Hematopoietic multipotent progenitor cell treated with erythropoietin and hydrocortisone succinate and interleukin-3 and kit ligand, for 4 days (in vitro differentiated cells): ENCODE data around the gene MKRN3.

ENCODE experiments used
- DNase-seq: peaks from one replicate; pipeline ENCODE4 v3.0.0-alpha.2; 2015

Gene MKRN3

DNA sequence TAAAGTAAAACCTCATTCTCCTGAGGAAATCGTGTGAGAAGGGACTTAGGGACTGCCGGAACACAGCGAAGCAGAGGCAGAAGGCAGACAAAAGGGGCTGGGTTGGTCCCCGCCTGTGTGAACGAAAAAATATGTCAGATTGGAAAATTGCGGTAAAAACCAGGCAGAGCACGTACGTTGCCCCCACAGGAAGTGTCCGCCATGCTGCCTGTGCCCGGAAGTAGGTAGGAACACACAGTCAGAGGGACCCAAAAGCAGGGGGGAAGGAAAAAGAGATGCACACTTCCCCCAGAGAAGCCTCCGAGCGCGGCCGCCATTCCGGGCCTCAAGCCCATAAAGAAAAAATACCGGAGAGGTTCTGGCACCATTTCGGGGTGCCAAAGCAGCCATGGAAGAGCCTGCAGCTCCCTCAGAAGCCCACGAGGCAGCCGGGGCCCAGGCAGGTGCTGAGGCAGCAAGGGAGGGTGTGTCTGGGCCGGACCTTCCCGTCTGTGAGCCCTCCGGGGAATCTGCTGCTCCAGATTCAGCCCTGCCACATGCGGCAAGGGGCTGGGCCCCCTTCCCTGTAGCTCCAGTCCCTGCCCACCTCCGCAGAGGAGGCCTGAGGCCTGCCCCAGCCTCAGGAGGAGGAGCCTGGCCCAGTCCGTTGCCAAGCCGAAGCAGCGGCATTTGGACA is at the start of gene MKRN3:
TSS of gene MKRN3 (plus strand) at position 280 of the 676 bp plus-strand sequence. CDS start at position 389, 109 bp downstream.
- DNase-seq: peak; percentile 21

DNA sequence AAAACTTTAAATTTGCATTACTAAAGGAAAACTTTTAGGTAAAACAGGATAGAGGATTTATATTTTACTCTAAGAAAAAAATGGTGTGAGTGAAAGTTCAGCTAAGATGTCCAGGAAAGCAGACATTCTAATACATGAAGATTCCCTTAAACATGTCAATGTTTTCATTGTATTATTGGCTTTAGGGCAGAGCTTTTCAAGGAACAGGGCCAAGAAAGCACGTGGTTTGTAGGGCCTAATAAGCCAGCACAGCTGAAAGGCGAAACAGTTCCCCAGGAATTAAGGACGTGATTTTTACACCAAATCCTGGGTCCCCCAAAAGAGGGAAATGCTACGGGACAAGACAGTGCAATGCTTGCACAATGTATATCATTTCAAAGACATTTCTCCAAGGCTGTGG is 48.6 kb upstream of the MKRN3 start:
- DNase-seq: no peak

DNA sequence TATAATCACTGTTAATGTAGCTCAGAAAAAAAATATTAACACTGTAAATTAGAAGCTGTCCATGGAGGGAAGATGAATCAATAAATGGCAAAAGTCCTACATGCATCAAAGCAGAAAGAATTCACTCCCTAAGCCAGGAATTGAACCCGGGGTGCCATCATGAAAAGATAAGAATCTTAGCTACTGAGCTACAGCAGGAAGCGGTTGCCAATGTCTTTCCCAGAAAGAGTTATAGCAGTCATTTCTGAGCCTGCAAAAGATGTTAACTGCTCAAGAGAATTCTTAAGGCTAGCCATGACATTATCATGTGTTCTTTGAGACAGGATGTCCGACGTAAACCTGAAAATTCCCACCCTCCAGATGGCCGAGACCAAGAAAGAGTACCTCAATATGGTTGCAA is 47.4 kb upstream of the MKRN3 start:
- DNase-seq: no peak

DNA sequence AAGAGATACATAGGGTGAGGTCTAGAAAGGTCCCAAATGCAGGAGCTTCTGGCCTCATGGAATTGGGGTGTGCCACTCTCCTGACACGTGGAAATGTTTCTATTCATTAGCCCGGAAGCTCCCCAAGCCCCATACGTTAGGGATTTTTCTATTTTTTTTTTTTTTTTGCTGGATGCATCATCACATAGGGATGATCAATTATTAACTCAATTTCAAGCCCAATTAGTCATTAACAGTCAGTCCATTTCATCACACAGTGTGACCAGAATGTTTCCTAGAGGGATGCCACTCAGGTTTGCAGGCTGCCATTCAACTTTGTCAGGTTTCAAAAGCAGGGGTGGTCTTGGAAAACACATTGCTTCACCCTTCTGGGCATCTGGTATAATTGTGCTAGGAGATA is 40.7 kb upstream of the MKRN3 start:
- DNase-seq: no peak

DNA sequence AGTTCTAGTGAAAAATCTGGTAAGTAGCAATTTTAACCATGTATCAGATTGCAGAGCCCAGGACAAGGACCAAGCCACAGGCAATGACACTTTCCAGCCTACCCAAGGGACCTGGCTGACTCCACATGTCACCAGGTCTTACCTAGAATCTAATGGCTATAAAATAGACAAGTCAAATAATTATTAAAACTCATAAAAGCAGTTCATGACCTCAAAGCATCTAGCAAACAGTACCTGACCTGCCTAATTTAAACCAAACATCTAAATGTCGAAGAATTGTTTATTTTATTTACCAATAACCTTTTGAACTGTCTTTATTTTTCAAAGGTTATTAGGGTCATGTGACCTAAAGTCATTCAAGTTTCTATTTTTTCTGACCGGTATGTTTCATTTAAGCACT is 35.6 kb upstream of the MKRN3 start:
- no peak for DNase-seq

DNA sequence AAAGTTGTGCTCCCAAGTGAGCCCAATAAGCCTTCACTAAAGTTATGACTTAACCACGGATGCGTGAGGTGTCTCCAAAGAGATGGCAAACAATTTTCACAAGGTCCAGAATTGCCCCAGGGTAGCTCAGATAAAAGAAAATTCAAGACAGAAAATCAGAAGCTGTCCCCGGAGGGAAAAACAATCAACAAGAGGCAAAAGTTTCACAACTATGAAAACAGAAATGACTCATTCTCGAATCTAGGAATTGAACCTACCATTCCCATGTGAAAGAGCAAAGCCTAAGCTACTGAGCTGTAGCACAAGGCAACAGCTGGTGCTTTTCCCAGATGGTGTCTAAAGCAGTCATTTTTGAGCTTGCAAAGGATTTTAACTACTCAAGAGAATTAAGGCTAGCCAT is 33.5 kb upstream of the MKRN3 start:
- no peak for DNase-seq

DNA sequence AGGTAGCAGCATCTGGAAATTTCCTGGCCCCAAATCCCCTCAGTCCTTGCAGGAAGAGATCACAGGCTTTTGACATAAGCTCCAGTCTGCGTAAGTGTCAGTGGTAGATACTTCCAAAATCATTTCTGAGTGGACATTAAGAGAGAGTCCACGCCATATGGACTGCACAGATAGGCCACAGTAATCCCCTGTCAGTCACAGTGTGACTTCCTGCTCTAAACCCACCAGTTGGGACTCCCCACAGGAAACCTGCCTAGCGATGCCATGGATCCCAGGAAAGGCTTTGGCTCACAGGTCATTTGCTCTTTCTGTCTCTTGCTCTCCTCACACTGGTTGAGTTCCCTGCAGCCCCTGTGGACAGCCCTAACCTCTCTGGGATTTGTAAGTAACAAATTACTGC is 28.8 kb upstream of the MKRN3 start:
- no peak for DNase-seq

DNA sequence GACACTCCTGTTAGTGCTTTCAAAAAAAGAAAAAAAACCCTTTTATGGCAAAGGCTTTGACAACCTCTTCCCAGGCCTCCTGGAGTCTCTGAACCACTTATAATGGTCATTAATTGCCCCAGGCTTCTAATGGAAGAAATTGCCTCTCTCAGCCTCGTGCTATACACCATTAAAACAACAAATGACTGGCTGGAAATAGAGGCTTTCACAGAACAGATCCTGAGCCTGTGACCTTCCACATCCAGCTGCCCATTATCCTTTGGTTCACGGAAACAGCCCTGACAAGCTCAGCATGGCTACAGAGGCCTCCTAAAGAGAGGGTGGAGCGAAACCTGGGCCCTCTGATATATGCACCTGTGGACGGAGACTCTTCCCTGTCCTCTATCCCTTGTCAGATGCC is 26.8 kb upstream of the MKRN3 start:
- DNase-seq: no peak

DNA sequence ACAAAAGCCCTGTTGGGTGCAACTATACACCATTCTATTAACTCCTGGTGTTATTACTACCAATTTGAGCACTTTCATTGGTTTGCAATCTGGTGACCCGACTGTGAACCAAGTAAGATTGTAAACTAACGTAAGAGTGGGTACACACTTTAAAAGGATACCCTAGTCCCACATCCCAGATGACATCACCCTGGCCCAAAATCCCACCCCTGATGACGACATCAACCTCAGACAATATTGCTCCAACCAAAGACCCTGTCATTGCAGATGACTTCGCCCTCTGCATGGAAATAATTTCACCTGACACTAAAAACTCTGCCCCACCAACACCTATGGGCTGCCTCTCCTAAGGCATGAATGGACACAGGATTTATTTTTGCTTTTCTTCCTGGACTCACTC is 25.6 kb upstream of the MKRN3 start:
- no peak for DNase-seq

DNA sequence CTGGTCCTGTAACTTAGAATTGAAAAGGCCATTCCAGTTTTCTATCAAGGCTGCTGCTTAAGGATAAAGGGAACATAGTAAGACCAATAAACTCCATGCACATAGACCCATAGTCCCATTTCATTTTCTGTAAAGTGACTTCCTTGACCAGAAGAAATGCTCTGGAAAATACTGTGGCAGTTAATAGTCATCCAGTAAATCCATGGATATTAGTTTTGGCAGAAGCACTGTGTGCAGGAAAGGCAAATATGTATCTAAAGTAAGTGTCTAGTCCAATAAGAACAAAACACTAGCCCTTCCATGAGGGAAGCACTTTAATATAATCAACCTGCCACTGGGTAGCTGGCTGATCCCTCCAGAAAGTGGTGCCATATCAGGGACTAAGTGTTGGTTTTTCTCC is 19.3 kb upstream of the MKRN3 start:
- no peak for DNase-seq

DNA sequence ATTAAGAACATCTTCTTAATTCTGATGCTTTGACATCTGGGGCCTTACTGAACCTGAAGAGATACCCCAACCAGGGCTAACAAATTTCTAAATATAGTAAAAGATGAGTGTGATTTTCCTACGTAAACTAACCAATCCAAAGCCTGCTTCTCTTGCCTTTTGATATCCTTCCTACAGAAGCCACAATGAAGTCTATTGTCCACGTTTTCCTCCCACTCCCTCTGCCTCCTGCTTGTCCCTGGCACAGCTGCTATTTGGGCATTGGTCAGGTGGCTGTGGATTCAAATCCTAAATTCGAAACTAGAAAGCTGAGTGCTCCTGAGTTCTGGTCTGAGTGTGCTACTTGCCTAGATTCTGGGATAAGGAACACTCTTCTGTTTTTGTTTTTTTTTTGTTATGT is 17.4 kb upstream of the MKRN3 start:
- no peak for DNase-seq

DNA sequence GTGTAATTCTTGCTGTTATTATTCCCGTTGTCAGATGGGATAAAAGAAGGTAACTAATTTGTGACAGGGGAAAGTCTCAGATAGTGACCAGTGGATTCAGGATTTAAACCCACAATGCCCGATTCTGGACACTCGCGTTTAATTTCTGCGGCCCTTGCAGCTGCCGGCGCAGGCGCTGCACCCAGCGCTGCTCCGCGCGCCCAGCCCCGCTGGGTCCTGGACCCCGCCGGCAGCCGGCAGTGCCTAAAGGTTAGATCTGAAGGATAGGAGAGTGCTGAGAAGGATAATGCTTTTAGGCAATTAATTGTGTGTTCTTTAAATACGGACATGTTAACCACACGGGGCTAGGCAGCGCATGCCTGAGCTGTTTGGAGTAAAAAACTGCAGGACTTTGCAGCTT is 3.6 kb upstream of the MKRN3 start:
- DNase-seq: no peak

DNA sequence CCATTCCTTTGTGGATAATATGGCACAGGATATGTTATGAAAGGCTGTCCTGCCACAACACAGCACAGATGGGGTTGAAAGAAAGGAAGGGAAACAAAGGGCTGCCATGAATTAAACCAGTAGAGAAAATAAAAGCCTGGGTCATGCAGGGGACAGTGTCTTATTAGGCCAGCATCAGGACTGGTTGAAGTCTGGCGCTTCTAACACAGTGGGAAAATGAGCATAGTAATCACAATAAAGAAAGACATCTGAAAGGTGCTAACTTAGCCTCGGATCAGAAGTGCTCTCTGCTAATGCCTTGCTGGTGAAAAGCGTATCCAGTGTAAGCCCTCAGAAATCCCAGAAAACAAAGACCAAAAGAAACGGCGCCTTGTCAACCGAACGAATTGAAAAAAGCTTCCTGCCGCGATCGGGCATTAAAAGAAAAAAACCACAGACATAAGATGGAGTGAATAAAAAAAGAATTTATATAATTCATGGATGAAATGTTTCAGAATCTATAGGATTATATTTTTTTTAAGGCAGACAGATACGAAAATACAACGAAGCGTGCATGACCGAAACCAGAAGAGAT is 566 bp upstream of the MKRN3 start:
- no peak for DNase-seq

DNA sequence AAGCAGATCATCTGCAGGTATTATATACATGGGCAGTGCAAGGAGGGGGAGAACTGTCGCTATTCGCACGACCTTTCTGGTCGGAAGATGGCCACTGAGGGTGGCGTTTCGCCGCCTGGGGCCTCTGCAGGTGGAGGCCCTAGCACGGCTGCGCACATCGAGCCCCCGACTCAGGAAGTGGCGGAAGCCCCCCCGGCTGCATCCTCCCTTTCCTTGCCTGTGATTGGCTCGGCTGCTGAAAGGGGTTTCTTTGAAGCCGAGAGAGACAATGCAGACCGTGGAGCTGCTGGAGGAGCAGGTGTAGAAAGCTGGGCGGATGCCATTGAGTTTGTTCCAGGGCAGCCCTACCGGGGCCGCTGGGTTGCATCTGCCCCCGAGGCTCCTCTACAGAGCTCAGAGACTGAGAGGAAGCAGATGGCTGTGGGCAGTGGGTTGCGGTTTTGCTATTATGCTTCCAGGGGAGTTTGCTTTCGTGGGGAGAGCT is 639 bp downstream of the MKRN3 start:
- peak; percentile 16 for DNase-seq

DNA sequence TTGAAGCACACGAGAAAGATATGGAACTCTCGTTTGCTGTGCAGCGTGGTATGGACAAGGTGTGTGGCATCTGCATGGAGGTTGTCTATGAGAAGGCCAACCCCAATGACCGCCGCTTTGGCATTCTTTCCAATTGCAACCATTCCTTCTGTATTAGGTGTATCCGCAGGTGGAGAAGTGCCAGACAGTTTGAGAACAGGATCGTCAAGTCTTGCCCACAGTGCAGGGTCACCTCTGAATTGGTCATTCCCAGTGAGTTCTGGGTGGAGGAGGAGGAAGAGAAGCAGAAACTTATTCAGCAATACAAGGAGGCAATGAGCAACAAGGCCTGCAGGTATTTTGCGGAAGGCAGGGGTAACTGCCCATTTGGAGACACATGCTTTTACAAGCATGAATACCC is 1.2 kb downstream of the MKRN3 start:
- no peak for DNase-seq

DNA sequence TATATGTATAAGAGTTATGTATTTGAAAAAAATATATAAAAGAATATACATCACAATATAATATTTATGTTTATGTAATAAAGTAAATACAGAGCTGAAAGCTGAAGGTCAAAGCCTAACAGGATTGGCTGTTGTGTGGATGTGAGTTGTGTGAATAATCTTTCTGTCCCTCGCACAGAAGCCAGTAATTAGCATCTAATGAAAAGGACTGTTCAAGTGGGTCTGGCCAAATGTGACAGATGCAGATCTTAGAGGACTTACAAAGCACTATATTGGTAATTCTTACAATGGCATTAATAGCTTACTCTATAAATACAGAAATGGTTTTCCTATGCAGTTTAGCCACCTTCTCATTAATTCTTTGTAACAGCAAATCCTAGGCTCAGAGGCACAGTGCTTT is 2.4 kb downstream of the MKRN3 start:
- DNase-seq: no peak

DNA sequence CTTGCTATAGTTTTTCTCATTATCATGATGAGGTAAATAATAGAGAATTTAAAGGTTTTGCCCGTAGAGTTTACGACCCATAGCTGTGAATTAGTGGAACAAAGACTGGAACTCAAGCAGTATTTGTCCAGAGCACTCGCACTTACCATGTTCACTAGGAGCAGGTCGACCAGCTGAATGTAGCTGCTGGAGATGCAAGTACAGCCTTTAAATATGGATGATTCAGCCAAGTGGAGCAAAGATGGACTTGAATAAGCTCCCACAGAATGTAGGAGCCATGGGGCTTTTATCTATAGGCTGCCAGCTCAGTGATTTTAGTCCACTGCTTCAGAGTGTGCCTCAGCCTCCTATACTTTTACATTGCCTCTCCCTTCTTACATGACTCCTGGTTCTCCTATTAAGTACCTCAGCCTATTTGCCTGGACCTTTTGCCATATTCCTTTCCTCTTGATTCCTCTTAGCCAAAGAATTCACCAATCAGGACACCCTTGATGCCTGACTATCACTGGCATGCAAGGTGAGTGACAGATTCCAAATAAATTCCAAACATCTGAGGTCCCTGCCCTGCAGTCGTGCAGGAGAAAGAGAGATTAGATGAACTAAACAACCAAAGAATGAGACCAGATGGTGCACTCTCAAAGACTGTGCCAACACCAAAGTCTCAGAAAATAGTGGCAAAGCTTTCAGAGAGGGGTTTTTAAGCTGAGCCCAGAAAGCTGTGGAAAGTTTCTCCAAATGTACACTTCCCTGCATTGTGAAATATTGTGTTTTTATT is 3.9 kb downstream of the MKRN3 start:
- DNase-seq: no peak

DNA sequence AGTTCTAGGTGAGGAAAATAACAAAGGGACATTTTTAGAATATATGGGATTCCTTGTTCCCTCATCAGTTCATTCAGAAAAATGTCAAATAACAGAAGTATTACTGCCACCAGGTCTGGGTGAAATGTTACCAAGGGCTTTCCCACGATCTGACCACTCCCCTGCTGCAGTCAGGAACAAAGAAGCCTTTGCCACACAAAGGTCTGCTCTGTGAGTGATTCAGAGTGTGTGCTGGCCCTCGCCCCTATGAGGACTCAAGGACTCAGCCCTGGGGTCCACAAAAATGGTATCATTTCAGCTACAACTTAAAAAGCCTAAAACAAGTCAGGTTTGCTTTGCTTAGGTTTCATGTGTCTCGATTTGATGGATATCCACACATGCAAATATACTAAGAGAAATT is 5.0 kb downstream of the MKRN3 start:
- no peak for DNase-seq

DNA sequence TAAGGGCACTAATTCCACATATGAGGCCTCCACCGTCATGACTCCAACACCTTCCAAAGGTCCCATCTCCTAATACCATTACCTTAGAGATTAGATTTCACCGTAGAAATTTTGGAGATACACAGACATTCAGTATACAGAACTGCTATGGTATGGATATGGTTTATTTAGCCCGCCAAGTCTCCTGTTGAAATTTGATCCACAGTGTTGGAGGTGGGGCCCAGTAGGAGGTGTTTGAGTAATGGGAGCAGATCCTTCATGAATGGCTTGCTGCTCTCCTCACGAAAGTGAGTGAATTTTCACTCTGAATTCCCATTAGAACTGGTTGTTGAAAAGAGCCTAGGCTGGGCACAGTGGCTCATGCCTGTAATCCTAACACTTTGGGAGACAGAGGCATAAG is 7.4 kb downstream of the MKRN3 start:
- no peak for DNase-seq

DNA sequence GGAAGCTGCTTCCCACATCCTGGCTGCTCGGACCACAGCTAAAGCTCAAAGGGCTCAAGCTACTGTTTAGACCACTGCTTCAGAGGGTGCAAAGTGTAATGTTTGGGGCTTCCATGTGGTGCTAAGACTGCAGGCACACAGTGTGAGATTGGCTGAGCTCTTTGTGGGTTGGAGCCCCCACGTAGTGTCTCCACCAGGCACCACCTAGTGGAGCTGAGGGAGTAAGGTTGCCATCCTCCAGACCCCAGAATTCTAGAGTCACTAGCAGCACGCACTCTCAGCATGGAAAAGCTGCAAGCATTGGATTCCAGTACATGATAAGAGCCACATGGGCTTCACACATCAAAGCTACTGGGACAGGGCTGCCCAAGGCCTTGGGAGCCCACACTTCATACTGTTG is 9.3 kb downstream of the MKRN3 start:
- no peak for DNase-seq

DNA sequence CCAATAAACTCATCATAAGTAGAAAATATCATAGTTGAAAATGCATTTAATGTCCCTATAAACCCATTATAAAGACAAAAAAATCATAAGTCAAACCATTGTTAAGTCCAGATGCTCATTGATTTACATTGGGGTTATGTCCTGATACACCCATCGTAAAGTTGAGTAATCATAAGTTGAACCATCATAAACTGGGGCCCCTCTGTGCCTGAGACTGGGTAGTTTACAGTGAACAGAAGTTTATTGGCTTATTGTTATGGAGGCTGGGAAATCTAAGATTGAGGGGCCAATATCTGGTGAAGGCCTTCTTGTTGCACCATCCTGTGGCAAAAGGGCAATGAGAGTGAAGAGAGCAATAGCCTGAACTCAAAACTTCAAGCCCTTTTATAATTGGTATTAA is 10.6 kb downstream of the MKRN3 start:
- DNase-seq: no peak

DNA sequence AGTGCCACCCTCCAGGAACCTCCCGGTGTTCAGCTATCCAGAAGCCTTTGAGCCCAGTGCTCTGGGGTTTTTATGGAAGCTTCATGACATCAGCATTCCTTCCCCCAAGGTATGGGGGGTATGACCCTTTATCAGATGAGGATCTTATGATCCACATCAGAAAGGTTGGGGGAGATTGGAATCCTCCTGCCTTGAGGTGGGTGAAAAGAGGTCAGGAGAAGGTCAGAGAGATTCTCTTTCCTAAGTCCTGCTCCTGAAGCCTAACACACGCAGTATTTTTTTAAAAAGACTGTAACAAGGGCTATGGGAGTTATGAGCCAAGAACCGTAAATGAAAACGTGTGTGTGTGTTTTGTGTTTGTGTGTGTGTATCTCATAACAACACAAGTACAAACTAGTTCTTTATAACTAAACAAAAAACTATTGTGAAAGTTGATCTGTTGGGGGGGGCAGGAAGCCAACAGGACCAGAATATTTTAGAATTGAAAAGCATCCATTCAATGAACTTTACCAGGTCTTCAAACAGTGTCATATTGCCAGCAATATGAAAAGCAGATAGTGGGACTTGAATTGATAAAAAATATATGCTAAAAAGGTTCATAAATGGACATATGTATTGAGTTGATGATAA is 13.2 kb downstream of the MKRN3 start:
- DNase-seq: no peak

DNA sequence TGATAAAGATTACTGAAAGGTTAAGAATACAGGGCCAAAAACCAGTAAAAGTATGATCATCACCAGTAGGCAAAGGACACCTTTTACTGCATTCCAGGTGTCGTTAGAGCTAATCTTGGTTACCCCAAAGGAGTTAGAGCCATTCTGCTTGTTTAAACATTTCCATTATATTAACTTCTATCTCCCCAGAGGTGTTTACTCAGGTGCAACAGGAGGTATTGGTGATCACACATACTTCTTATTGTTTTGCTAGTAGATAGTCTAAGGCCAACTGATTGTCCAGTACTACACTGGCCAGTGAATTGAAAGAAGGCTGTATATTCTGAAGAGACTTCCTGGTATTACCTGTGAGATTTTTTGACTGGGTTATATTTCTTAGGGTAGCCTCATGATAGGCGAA is 22.8 kb downstream of the MKRN3 start:
- no peak for DNase-seq

DNA sequence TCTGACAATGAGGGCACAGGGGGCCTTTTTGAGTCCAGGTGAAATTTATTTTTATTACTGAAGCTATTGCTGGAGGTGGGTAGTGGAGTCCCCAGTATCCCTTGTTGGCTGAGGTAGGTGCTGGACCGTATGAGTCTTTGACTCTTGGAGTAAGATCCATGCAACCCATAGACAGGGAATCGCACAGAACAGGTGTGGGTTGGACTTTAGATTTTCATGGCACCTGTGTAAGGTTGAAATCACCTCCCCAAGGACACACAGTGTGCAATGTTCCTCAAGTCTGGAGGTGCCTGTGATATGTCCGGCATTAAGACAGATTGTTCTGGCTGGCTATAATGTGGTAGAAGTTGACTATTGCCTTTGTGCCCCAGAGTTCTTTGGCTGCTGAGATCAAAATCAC is 23.5 kb downstream of the MKRN3 start:
- DNase-seq: no peak
